Measurements from ENCODE around the gene KCNQ1. TPM values are rescaled to one million over a fixed set of nuclear protein-coding genes. Genes with fewer than 3 reads are reported as not detected.

KCNQ1 gene
- total and polyA plus RNA-seq, 9 of the 15 experiments (the other 6 are each of a cell fraction or from before 2014, with no cell fraction given): 0.44 TPM; not detected in 8

GRCh38 chr11:2528301-2529050 is 83.7 kb downstream of the KCNQ1 start (continued):
- TF ChIP-seq, protein P1, sequence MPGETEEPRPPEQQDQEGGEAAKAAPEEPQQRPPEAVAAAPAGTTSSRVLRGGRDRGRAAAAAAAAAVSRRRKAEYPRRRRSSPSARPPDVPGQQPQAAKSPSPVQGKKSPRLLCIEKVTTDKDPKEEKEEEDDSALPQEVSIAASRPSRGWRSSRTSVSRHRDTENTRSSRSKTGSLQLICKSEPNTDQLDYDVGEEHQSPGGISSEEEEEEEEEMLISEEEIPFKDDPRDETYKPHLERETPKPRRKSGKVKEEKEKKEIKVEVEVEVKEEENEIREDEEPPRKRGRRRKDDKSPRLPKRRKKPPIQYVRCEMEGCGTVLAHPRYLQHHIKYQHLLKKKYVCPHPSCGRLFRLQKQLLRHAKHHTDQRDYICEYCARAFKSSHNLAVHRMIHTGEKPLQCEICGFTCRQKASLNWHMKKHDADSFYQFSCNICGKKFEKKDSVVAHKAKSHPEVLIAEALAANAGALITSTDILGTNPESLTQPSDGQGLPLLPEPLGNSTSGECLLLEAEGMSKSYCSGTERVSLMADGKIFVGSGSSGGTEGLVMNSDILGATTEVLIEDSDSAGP (CRISPR knock-in tag; IDR thresholded peaks at IDR 0.05): no peak
- no peak for TF ChIP-seq MAFK (IDR thresholded peaks at IDR 0.05; ENCODE audit: low read length)

DNA sequence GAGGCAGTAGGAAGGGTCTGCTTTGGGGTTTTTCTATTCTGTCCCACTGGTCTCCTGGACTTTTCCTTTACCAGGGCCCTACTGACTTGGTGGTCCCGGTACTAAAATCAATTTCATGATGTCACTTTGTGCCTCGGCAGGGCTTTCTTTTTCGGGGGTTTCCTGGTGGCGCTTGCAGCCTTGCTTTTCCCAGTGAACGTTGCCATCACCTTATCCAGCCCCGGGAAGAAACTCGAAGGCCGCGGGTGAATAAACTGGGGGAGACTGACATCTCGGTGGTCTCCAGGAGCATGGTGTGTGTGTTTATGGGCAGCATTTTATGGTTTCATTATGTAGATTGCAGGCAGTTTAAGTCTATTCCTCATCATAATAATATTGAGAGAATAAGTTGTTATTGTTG is 84.4 kb downstream of the KCNQ1 start:
- H3K9me3 ChIP-seq (replicated peaks; ENCODE audit: control insufficient read depth, insufficient read depth, low read depth, low read length): no peaks in the 10 kb centered on the region
- ChIA-PET CTCF (ENCODE audit: low intra/inter-chr PET ratio) (interaction anchor here (0.7 to 5.4 kb wide), 2 partner anchors 49 to 101 kb away, joined by 3 to 76 read pairs; no protein-coding TSS in a partner anchor), POLR2A (interaction anchor here (1.2 kb wide), 1 partner anchor 361 kb away, joined by 3 read pairs; no protein-coding TSS in a partner anchor)
- no peak overlapping the region for H3K4me3 ChIP-seq
- intact Hi-C loops (cut with micrococcal nuclease) (no loop called here), in situ Hi-C loops (cut with MboI) (no loop called here)
- BruUV-seq (replicated peaks): no TSS peak
- 3% methylated on average over 10 of the region's 10 CpGs for WGBS (ENCODE audit: insufficient coverage, low coverage, missing lambda C conversion rate)
- TF ChIP-seq TAF9B (IDR thresholded peaks at IDR 0.05; ENCODE audit: partially characterized antibody): no peak
- DNase-seq (ENCODE audit: extremely low read depth in 1 of 4, low spot score in 3 of 4) (no peak), ATAC-seq (no peak), FAIRE-seq (no peak)
- H3K9ac ChIP-seq (ENCODE audit: insufficient read depth in 1 of 2, low read depth in 2 of 2, low read length in 2 of 2): no peak overlapping the region
- no peaks in the 10 kb centered on the region for H3K79me2 ChIP-seq (ENCODE audit: control insufficient read depth, insufficient read depth, low read length)
- H3K36me3 ChIP-seq (ENCODE audit: control insufficient read depth, insufficient read depth, low read length): no peaks in the 10 kb centered on the region
- H3K9me1 ChIP-seq (ENCODE audit: control insufficient read depth, insufficient read depth, low read length): no peaks in the 10 kb centered on the region
- H3K4me2 ChIP-seq (ENCODE audit: insufficient read depth, low read length): no peak overlapping the region
- no peak overlapping the region for H3K27ac ChIP-seq (ENCODE audit: extremely low read depth, low read depth, low read length)
- H4K20me1 ChIP-seq (replicated peaks; ENCODE audit: control insufficient read depth, insufficient read depth, low read length): peaks cover 7% of the 10 kb centered on the region
- H2AFZ ChIP-seq (ENCODE audit: low read depth, low read length): no peak overlapping the region
- H3K27me3 ChIP-seq (ENCODE audit: control insufficient read depth in 2 of 2, insufficient read depth in 2 of 2, low read length in 2 of 2): peaks cover 3 to 53% of the 10 kb centered on the region in 2 experiments; a peak in 4 of 5 replicates
- H3K4me1 ChIP-seq (replicated peaks in 1 of 2; ENCODE audit: control insufficient read depth in 2 of 2, insufficient read depth in 2 of 2, low read length in 2 of 2): peaks cover 9 to 66% of the 10 kb centered on the region in 2 experiments
